Colonic mucosa (tissue), 2 donors: ENCODE data around the gene PHF11. TPM values are rescaled to one million over a fixed set of nuclear protein-coding genes. Genes with fewer than 3 reads are reported as not detected.

ENCODE experiments used
- total RNA-seq, 2 donors: library from RNA; stranded (reverse); fragmentation: NEBNext Ultra II Directional in 1 of 2; extraction: Animal tissue kit (Norgen Biotek cat#: 25700) in 1 of 2; gene quantifications; one replicate each; pipeline ENCODE4 v1.2.1, GENCODE V29; 2021
- donor health status: DM: no; HTN: no; CAD: no.
- donor health status: DM: no; HTN: no; CAD: no.

The PHF11 gene
- total RNA-seq, 2 donors from 2014 or later, result 20.3 to 24.1 TPM

Other genes starting within 250 kb of the PHF11 start
- gene CDADC1, start 248.0 kb upstream of the PHF11 start, total RNA-seq, result 10 to 100 TPM in 1 of 2 donors, 1 to 10 TPM in 1; 8.9 to 10.1 TPM
- gene CAB39L, start 51.9 kb upstream of the PHF11 start, total RNA-seq, result 10 to 100 TPM in 1 of 2 donors, 1 to 10 TPM in 1; 6.1 to 14.5 TPM
- 1 to 10 TPM; 7.7 to 9.5 TPM for gene SETDB2, start 51.7 kb upstream of the PHF11 start, total RNA-seq
- gene RCBTB1, start 89.6 kb downstream of the PHF11 start, total RNA-seq, result 1 to 10 TPM; 6.2 to 7.5 TPM
- 1 to 10 TPM in 1 of 2 donors, under 1 TPM in 1; 0.84 to 2.3 TPM for gene ARL11, start 132.6 kb downstream of the PHF11 start, total RNA-seq
- gene EBPL, start 195.5 kb downstream of the PHF11 start, total RNA-seq, result 10 to 100 TPM; 50.0 to 77.6 TPM